ENCODE data around the gene LILRB5. TPM values are rescaled to one million over a fixed set of nuclear protein-coding genes. Genes with fewer than 3 reads are reported as not detected.

The LILRB5 gene
- total RNA-seq, 4 donors from 2014 or later, result 12.5 to 17.5 (median 15.1) TPM

DNA sequence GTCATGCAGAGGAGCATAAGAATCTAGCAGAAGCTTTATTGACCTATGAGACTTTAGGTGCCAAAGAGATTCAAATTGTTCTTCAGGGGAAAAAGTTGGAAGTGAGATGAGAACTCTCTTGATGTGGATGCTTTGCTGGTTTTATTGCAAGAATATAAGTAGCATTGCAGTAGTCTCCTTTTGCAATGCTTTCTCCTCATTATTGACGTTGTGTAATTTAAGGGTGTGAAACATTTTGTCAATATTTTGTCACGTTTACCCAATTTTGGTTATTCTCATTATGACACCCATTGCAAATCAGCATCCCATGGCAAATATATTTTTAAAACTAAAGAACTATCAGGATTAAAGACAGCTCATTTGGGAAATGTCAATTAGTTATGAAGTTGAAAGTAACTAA lies 11.9 kb upstream of the LILRB5 start:
- Histone ChIP-seq H3K27ac (no peak overlapping the region), H3K9me3 (no peaks in the 10 kb centered on the region), H3K4me1 (no peaks in the 10 kb centered on the region), H3K4me3 (no peak overlapping the region), H3K27me3 (peaks cover 26% of the 10 kb centered on the region), H3K36me3 (no peaks in the 10 kb centered on the region)
- TF ChIP-seq, protein P1, sequence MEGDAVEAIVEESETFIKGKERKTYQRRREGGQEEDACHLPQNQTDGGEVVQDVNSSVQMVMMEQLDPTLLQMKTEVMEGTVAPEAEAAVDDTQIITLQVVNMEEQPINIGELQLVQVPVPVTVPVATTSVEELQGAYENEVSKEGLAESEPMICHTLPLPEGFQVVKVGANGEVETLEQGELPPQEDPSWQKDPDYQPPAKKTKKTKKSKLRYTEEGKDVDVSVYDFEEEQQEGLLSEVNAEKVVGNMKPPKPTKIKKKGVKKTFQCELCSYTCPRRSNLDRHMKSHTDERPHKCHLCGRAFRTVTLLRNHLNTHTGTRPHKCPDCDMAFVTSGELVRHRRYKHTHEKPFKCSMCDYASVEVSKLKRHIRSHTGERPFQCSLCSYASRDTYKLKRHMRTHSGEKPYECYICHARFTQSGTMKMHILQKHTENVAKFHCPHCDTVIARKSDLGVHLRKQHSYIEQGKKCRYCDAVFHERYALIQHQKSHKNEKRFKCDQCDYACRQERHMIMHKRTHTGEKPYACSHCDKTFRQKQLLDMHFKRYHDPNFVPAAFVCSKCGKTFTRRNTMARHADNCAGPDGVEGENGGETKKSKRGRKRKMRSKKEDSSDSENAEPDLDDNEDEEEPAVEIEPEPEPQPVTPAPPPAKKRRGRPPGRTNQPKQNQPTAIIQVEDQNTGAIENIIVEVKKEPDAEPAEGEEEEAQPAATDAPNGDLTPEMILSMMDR (IDR thresholded peaks at IDR 0.05), result no peak
- TF ChIP-seq POLR2A (IDR thresholded peaks at IDR 0.05) (no peak), POLR2AphosphoS5 (IDR thresholded peaks at IDR 0.05) (no peak)
- WGBS, 2 donors (ENCODE audit: low coverage in 1 of 2), result 49 to 58% methylated on average over 2 of the region's 2 CpGs
- no peak for ATAC-seq

DNA sequence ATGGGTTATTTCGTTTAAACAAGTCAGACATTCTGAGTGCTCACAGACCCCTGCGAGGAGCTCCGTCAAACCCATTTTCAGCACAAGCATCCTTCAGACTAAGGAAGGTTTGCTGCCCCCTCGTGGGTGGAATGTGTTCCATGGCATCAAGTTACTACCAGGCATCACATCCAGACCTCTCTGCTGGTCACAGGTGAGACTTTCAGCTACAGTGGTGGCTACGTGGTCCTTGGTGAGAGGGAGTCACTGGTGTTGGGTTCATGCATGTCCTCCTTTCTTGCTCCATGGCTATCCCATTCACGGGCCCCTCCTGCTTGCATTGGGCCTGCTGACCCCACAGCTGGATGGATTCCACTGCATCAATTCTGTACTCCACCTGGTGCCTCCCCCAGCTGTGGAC lies 9.1 kb upstream of the LILRB5 start:
- Histone ChIP-seq H3K27ac (no peak overlapping the region), H3K4me3 (no peak overlapping the region), H3K4me1 (no peaks in the 10 kb centered on the region), H3K27me3 (peaks cover 31% of the 10 kb centered on the region), H3K36me3 (no peaks in the 10 kb centered on the region), H3K9me3 (no peaks in the 10 kb centered on the region)
- TF ChIP-seq, protein P1 (IDR thresholded peaks at IDR 0.05), result peak; percentile 24 to 67 (median 38)
- TF ChIP-seq POLR2AphosphoS5 (IDR thresholded peaks at IDR 0.05), result no peak
- no peak for ATAC-seq
- WGBS, 2 donors (ENCODE audit: low coverage in 1 of 2), result 0 to 3% methylated on average over 4 to 5 of the region's 6 CpGs

DNA sequence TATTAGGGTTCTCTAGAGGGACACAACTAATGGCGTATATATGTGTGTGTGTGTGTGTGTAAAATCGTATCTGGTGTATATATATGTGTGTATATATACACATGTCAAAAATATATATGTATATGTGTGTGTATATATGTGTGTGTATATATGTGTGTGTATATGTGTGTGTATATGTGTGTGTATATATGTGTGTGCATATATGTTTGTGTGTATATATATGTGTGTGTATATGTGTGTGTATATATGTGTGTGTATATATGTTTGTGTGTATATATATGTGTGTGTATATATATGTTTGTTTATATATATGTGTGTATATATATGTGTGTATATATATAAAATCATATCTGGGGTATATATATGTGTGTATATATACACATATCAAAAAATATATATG lies 5.4 kb upstream of the LILRB5 start:
- H3K36me3 ChIP-seq, result no peaks in the 10 kb centered on the region
- TF ChIP-seq, protein P1 (IDR thresholded peaks at IDR 0.05), result no peak
- TF ChIP-seq POLR2AphosphoS5 (IDR thresholded peaks at IDR 0.05) (no peak), EP300 (IDR thresholded peaks at IDR 0.05) (no peak), POLR2A (IDR thresholded peaks at IDR 0.05) (no peak)
- no peaks in the 10 kb centered on the region for H3K4me1 ChIP-seq
- no peak overlapping the region for H3K27ac ChIP-seq
- no peaks in the 10 kb centered on the region for H3K9me3 ChIP-seq
- H3K27me3 ChIP-seq, result peaks cover 38% of the 10 kb centered on the region
- no peak overlapping the region for H3K4me3 ChIP-seq
- ATAC-seq, result no peak
- WGBS, 2 donors (ENCODE audit: low coverage in 1 of 2), result 73 to 90% methylated on average over 2 of the region's 2 CpGs

DNA sequence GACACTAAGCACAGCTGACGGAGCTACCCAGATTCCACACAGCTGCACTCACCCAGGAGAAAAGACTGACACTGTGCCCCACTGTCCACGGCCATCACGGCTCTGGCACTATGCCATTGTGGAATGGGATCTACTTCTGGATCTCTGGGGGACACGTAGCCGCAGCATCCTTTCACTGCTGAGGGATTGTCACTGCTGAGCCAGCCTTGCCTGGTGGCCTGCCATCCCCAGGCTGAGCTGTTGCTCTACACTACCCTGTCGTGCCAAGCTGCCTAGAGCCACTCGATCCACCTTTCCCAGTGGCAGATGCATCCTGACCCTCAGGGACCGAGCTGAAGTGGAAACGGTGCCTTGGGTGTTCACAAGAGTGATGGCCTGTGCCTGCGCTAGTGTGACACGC lies 5.0 kb upstream of the LILRB5 start:
- WGBS, 2 donors (ENCODE audit: low coverage in 1 of 2), result 70 to 74% methylated on average over 7 to 8 of the region's 11 CpGs
- Histone ChIP-seq H3K27me3 (peaks cover 42% of the 10 kb centered on the region), H3K4me1 (no peaks in the 10 kb centered on the region), H3K27ac (no peak overlapping the region), H3K9me3 (no peaks in the 10 kb centered on the region), H3K4me3 (no peak overlapping the region), H3K36me3 (no peaks in the 10 kb centered on the region)
- no peak for ATAC-seq
- TF ChIP-seq POLR2AphosphoS5 (IDR thresholded peaks at IDR 0.05), result no peak
- TF ChIP-seq, protein P1 (IDR thresholded peaks at IDR 0.05), result no peak
- no peak for TF ChIP-seq EP300 (IDR thresholded peaks at IDR 0.05)
- no peak for TF ChIP-seq POLR2A (IDR thresholded peaks at IDR 0.05)

DNA sequence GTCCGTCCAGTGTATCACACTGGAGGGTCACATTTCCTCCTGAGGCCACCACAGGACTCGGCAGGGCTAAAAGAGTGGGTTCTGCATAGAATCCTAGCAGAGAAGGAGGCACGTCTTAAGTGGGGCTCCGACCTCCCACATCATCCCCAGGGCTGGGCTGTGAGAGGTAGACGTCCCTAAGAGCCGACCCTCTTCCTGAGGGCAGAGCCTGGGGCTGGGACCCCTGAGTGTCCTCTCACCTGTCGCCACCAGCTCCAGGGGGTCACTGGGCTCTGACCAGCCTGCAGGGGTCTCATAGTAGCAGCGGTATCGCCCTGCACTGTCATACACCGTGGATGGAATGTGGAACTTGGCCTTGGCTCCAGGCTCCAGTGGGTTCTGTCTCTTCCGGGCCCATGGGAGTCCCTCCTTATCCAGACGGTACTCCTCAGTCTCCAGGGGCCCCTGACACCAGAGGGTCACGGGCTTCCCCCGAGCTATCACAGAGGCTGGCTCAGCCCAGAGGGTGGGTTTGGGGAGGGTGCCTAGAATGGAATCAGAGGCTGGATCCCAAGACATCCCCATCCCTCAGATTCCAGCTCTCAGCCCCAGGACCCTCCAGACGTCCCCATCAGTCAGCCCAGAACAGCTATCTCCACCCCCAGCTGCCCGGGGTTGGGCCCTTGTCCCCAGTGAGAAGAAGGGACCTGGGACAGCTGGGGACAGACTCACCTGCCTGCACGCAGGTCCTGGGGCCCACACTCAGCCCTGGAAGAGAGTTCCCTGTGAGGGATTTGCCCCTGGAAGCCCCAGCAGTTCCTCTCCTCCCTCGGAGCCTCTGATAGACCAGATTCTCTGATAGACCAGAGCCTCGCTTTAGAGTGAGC lies 590 bp downstream of the LILRB5 start:
- no peak for ATAC-seq
- H3K4me3 ChIP-seq, result peak overlapping the region in 1 of 2 donors; percentile 34
- no peak for TF ChIP-seq POLR2AphosphoS5 (IDR thresholded peaks at IDR 0.05)
- no peak for TF ChIP-seq EP300 (IDR thresholded peaks at IDR 0.05)
- TF ChIP-seq, protein P1 (IDR thresholded peaks at IDR 0.05), result no peak
- no peak for TF ChIP-seq POLR2A (IDR thresholded peaks at IDR 0.05)

More for the DNA sequence above, 590 bp downstream of the LILRB5 start:
- H3K36me3 ChIP-seq, result no peaks in the 10 kb centered on the region
- H3K27ac ChIP-seq, result peak overlapping the region in 2 of 4 donors; percentile 35 to 37
- WGBS, 2 donors (ENCODE audit: low coverage in 1 of 2), result 83 to 90% methylated on average over 1 to 2 of the region's 19 CpGs
- H3K9me3 ChIP-seq, result no peaks in the 10 kb centered on the region
- no peaks in the 10 kb centered on the region for H3K4me1 ChIP-seq
- H3K27me3 ChIP-seq, result peaks cover 72% of the 10 kb centered on the region

Data from gastroesophageal sphincter (tissue), 4 donors.